ENCODE measurements around the gene SLAMF7.

Gene SLAMF7

DNA sequence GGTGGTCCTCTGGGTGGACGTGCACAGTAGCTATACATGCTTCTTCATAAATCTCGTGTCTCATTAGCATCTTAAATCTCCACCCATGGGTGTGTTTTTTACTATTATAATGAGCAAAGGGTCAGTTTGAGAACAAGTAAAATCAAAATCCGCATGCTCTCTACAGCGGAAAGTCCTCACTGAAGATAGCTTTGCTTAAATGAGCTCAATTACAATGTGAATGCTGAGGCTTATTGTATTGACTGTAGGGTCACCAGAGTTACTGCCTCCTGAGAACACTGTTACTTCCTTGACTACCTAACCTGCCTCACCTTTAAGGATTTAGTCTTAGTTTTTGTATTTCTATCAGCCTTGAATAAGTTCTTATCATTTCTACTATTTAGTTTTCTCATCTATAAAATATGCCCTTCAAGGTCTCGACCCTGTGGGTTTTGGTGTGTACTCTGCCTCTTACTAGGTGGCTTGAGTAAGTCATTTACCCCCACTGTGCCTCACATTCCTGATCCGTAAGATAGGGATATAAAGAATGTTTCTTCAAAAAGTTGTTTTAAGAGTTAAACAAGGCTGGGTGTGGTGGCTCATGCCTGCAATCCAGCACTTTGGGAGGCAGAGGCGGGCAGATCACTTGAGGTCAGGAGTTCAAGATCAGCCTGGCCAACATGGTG is 7.9 kb downstream of the SLAMF7 start:
- no peak for DNase-seq

DNA sequence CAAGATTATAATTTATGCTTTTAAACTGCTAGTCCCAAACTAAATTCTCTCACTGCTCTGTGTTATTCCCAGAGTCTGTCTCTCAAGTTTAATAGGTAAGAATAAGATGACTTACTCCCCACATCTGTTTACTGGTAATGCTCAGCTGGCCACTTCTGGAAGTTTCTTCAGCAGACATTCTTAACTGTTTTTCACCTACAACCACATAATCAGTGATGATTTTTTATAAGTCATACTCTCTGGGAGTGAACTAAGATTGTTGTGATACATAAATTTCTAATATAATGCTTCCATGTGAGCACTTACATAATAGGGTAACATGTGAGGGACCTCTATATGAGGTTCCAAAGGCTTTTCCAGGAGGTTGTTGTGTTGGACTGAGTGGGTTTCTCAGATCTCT is 8.7 kb downstream of the SLAMF7 start:
- DNase-seq, result no peak

DNA sequence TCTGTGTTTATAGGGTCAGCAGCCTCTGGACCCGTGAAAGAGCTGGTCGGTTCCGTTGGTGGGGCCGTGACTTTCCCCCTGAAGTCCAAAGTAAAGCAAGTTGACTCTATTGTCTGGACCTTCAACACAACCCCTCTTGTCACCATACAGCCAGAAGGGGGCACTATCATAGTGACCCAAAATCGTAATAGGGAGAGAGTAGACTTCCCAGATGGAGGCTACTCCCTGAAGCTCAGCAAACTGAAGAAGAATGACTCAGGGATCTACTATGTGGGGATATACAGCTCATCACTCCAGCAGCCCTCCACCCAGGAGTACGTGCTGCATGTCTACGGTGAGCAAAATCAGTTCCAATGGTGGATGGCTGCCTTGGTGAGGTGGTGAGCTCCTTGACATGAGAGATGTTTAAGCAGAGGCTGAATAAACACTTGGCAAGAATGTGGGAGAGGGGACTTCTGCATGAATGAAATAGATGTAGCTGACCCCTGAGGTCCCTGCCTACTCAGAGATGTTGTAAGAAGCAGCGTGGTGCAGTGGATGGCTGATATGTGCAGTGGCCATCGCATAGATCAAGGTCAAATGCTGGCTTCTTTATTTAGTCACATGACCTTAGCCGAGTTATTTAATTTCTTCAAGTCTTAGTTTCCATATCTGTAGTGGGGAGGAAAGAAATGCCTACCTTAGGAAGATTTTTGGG is 9.3 kb downstream of the SLAMF7 start:
- DNase-seq, result no peak

DNA sequence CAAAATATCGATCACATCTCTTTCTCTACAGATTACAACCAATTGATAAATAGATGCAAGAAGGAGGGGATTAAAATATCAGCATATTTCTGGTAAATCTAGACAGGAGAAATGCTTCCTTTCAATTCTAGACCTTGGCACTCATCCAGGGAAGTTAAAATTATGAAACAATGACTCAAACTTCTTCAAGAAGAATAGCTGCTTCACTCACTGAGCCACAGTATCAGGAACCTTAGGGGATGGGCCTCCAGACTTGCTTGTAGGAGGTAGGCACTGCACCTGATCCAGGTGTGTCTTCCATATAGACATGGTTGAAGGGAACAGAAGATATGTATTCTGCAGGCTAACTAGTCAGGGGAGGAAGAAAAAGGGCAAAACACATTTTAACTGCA is 9.8 kb downstream of the SLAMF7 start:
- no peak for DNase-seq

DNA sequence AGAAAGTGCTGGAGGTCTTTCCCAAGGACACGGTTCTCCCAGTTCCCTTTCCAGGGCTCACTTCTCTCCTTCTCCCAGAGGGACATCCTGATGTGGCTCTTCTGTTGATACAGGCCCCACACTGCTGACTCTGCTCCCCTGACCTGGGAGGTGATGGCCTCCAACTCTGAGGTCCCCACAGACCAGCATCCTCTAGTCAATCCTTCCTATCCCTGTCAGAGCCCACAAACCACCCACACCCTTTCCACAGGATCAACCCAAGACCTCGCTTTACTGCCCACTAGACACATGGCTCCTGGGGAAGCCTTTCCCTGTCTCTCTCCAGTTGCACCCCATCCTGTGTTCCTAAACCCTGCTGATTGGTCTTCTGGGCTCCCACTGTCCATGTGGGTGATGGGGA is 11.6 kb downstream of the SLAMF7 start:
- DNase-seq, result no peak

DNA sequence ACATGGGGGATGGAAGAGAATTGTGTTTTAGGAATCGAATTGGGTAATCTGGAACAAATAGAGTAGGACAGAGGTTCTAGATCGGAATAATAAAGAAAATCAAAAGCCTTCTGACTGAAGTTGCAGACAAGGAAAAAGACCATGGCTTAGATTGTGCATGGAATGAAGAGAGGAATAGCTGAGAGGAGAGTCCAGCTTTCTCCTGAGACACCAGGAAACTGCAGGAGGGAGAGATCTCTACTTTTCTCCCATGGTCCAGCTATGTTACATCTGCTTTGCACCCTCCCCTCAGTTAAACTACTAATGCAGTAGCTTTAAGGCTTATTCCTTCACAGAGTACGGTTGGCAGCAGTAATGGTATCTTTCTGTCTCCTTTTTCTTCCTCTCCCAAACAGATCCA is 13.4 kb downstream of the SLAMF7 start:
- DNase-seq, result no peak

DNA sequence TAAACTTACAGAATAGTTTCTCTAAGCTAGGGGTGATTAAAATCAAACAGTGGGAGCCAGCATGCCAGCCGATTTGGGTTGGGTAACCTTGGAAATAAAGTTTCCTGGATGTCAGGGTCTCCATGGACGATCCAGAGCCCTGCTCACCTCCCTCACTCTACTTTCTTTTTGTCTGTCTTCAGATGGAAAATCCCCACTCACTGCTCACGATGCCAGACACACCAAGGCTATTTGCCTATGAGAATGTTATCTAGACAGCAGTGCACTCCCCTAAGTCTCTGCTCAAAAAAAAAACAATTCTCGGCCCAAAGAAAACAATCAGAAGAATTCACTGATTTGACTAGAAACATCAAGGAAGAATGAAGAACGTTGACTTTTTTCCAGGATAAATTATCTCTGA is 13.9 kb downstream of the SLAMF7 start:
- DNase-seq, result no peak

DNA sequence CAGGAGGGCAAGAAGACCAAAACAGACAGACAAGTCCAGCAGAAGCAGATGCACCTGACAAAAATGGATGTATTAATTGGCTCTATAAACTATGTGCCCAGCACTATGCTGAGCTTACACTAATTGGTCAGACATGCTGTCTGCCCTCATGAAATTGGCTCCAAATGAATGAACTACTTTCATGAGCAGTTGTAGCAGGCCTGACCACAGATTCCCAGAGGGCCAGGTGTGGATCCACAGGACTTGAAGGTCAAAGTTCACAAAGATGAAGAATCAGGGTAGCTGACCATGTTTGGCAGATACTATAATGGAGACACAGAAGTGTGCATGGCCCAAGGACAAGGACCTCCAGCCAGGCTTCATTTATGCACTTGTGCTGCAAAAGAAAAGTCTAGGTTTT is 14.5 kb downstream of the SLAMF7 start:
- DNase-seq, result no peak

DNA sequence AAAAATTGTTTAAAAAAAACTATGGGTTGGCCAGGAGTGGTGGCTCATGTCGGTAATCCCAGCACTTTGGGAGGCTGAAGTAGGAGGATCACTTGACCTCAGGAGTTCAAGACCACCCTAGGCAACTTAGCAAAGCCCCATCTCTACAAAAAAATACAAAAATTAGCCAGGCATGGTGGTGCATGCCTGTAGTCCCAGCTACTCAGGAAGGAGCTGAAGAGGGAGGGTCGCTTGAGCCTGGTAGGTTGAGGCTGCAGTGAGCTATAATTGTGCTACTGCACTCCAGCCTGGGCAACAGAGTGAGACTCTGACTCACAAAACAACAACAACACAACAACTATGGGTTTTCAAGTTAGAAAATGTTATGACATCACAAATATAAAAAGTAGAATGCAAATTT is 16.4 kb downstream of the SLAMF7 start:
- no peak for DNase-seq

DNA sequence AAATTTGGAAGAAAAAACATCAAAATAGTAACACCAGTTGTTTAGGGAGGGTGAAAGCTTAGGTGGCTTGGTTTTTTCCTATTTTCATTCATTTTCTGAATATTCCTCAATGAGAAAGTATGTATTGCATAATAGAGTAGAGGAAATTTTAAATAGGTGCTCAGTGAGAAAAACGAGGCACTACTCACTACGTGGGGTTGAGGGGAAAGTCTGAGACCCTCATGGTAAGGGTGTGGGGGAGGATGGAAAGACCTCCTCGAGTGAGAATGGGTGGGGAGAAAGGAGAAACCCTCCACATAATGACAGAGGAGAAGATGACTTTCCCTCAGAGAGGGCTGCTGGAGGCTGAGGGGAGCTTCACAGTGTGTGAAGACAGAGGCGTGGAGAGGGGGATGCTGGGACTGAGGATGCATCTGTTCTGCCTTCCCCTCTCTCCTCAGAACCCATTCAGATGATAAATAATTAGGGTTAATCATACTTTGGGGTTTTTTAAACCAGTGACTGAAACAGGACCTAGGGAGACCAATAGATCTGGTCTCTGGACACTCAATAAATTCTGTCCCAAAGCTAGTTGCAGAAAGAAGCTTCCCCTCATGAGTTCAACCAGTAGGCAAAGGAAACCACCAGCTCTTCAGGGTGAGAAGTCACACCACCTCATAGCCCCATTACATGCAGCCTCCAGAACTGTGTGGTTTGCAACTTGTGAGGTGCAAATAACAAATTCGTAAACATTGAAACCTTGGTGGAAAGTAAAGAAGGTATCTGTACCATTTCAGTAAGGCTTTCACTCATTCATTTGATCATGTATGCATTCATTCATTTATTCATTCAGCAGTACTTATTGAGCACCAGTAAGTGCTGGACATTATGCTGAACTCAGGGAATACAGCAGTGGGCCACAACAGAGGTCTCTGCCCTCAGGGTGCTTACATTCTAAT is 17.1 kb downstream of the SLAMF7 start:
- DNase-seq, result peak; percentile 67

DNA sequence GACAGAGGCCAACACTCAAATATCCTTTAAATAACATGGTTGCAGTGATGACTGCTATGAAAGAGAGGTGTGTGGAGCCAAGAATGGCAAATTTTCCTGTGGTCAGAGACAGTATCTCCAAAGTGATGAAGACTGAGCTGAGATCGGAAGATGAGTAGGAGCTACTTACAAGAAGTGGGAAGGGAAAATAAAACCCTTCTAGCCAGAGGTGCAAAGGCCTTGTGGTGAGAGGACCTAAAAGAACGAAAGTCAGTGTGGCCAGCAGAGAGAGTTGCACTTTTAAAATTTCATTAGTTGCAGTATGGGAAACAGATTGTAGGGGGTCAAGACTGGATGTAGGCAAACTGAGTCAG is 17.8 kb downstream of the SLAMF7 start:
- no peak for DNase-seq

DNA sequence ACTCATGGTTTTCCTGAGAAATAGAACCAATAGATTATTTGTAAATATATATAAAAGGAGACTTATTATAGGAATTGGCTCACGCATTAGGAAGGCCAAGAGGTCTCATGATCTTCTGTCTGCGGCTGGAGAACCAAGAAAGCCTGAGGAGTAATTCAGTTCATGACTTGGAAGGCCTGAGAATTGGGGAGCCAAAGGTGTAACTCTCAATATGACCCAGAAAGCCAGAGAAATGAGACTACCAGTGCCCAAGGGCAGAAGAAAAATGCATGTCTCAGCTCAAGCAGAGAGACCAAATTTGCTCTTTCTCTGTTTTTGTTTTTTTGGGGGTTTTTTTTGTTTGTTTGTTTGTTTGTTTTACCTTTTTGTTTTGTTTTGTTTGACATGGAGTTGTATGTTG is 19.5 kb downstream of the SLAMF7 start:
- DNase-seq, result no peak

DNA sequence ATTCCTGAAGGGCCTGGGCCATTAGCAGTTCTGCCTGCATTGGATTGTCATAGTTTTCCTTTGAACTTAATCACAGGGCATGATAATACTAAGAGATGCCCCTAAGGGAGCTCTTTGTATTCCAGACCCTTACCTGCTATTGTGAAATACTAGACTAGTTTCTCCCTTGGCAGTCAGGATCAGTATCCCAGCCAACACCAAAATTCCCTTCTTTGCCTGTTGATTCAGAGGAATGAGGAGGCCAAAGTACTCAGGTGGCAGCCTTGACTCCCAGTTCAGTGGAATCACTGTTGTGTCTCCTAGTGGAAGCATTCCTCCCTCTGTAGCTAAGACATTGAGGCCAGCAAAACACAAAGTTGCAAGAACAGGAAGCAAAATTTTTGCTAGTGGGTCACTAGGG is 20.7 kb downstream of the SLAMF7 start:
- no peak for DNase-seq

DNA sequence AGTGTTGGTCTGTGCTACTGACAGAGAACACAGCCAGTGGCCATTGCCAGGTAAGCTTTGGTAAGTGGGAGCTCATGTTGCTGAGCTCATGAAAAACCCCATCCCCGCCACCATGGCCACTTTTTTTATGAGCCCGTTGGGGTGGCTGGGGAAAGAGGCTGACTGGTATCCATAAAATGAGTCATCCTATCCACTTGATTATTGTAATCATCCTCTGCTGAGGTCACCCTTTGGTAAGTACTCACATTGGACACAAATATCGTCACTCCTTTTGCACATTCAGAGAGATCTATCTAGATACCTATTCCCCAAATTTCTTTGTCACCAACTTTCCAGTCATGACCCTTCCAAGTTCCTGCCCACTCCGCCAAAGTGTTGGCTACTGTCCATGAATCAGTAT is 22.0 kb downstream of the SLAMF7 start:
- DNase-seq, result no peak

DNA sequence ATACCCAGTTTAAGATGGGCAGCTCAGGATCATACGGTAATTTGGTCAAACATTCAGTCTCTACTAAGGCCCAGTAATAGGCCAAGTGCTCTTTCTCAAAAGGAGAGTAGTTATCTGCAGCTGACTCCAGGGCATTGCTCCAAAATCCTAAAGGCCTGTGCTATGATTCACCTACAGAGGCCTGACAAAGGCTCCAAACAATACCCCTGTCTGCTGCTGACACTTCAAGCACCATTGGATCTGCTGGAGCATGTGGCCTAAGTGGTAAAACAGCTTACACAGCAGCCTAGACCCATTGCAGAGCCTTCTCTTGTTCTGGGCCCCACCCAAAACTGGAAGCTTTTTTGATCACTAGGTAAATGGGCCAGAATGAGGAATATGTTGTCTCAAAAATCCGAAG is 22.8 kb downstream of the SLAMF7 start:
- no peak for DNase-seq

DNA sequence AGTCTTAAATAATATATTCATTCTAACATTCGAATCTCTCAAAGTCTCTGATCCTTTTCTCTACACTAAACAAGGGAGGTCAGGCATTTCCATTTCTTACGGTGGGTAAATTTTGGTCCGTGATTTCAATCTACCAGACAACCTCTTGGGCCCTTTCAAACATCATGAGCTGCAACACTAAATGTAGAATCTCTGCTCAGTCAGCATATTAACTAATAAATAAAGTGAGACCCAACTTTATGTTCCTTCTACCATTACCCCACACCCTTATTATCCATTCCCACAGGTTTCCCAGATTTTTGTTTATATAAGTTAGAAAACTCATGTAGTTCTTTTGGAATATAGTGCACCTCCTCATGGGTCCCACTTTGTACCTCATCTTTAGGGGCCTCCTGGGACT is 24.9 kb downstream of the SLAMF7 start:
- DNase-seq, result no peak

DNA sequence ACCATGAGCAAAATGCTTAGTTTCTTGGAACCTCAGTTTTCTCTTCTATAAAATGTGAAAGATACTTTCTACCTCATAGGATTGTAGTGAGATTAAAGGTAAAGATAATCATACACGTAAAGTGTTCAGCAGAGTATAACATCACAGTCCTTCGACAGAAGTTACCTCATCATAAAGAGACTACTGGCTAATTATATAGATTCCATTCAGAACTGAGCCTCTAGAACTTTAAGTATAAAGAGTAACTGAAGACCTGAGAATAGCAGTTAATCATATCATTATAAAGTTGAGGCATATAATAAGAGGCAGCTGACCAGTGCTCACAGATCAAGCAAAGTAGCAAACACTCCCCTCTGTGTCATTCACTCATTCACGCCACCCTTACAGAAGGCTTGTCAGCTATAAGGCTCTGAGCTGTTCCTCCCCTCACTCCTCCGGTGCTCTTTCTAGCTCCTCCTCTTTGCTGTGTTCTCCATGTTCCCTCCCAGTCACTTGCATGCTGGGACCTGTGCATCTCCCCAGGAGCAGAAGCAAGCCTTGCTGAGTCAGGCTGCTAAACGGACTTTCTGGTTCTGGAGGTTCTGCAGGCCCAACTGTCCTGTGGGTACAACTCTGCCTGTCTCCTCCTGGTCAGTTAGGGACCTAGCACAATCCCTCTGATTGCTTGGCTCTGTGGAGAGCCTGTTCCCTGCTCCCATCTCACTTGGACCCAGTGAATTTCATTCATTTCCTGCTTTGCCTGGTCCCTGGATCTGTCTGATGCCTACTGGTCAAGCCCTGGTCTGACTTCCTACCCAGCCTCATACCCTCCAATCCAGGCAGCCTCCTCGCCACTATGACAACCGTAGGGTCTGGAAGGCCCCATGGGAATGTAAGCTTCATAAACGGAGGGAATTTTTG is 28.6 kb downstream of the SLAMF7 start:
- peak; percentile 31 for DNase-seq

DNA sequence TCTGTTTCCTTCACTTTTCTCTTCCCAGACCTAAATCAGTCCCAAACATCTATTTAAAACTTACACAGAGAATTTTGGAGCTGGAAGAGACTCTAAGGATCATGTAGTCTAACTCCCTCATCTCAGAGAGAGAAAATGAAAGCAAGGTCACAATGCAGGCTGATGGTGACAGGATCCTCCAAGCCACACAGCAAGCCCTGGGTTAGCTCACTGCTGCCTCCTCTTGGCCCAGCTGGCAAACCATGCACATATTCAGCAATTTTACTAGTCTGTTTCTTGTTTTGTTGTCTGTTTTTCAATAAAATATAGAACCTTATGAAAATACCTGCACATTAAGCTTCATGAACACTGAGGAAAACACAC is 29.2 kb downstream of the SLAMF7 start:
- peak; percentile 89 for DNase-seq

DNA sequence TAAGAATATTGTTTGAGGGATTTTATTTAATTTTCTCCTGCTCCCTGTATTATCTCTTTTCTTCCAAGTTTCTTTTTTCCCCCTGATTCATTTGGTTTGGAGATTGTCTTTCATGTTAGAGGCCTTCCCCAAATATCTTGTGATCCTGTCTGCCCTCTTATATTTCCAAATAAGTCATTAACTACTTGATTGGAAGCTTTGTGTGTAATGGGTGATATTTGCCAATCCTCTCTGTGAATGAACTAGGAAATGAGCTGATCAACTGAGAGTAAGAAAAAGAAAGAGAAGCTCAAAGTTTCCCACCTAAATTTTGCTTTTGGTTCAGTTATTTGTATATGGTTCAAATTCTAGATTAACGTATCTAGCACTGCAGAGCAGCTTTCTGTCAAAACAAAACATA is 33.3 kb downstream of the SLAMF7 start:
- DNase-seq, result no peak

DNA sequence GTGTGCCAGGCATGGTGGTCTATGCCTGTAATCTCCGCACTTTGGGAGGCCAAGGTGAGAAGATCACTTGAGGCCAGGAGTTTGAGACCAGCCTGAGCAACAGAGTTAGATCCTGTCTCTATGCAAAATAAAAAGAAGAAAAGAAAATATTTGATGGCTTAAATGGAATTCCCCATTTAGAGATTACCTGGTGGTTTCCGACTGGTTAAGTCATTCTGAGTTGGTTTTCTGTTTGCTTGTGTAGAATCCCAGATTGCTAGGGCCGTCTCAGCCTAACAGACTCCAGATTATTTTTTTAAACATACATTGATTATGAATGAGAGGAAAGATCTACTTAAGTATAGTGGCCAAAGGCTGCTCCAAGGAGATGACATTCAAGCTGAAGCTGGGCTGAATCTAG is 34.0 kb downstream of the SLAMF7 start:
- no peak for DNase-seq

DNA sequence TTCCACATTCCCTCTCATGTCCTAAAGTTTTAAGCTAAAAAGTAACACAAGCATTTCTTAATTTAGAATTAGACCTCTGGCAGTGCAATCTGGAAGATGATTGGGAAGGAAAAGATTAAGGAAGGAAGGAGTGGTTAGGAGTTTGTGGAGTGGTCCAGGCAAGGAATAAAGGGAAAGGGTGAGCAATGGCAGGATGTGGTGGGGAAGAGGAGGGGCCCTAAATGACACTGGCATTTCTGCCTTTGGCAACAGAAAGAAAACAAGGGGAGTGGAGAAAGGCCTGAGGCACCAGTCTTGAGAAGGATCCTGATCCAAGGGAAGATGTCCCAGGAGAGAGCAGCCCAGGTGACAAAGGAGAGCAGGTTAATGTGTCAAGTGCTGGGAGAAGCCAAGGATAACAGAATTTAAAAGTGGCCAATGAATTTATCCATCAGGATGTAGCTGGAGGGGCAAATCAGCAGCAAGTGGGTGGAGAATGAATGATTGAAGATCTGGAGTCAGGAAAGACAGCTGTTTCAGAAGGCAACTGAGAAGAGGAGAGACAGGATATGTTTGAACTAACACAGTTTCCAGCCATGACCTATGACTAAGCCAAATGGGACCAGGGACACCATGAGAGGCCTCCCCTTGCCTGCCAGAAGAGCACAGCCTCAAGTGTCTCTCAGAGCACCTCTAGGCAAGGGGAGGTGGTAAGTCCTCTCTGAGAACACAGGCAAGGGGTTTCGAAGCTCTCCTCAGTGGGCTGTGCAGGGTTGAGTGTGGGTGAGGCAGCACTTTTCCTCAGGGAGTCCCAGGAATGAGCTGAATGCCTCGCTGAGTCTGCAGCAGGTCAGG is 36.1 kb downstream of the SLAMF7 start:
- DNase-seq, result no peak

DNA sequence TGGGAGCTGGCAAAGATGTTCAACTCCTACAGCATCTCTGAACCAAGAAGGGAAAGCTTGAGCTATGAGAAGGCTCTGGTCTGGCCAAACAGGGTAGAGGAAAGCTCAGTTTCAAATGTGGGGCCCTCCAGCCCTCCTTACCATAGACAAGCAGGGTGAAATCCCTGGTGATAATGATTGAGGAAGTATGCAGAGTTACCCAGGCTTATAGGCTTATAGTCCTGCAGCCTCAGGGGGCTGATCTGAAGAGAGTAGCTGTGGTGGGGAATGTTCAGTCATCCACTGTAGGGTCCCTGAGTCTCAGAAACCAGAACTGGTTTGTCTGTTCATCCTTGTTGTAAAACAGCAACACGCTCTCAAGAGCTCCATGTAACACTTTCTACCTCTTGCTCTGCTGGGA is 37.1 kb downstream of the SLAMF7 start:
- DNase-seq, result no peak
